PFSK-1 (cell line): ENCODE measurements around the gene TBX2.

Experiments used
- POLR2AphosphoS5 ChIP-seq: IDR thresholded peaks from 2 replicates; pipeline ENCODE4 v1.6.1; 2012; ENCODE audit warnings: low read depth, mild to moderate bottlenecking, control low read depth, low read length, moderate library complexity
- TAF1 ChIP-seq: IDR thresholded peaks from 2 replicates; pipeline ENCODE4 v1.6.1; 2012; ENCODE audit warnings: low read length, control low read depth, borderline replicate concordance; ENCODE audit not compliant: insufficient read depth
- TF ChIP-seq, protein P1 (sequence below), 2 experiments: IDR thresholded peaks; 2 replicates each; pipeline versions ENCODE4 v1.6.1 to v1.8.0; 2011 to 2012; ENCODE audit warnings: low read depth in 2 of 2, low read length in 2 of 2, control low read depth in 1 of 2, inconsistent platforms in 1 of 2, mild to moderate bottlenecking in 1 of 2, moderate library complexity in 1 of 2; ENCODE audit not compliant: insufficient read depth in 1 of 2

DNA sequence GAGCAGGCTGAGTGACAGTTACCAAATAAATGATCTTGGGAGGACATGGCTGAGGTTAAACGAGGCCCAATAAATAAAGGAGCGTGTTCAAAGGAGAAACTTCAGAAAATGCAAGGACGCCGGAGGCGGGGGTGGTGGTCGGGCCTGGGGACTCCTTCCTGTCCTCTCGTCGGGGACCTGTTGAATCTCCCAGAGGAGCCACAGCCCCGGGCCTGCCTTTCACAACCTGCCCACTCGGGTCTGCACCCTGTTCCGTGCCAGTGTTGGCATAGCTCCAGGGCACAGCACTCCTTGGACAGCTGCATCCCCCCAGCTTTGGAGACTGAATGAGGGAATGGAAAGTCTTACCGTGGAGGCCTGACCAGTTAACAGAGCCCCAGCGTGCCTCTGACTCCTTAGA lies 44.4 kb downstream of the TBX2 start:
- TF ChIP-seq TAF1 (no peak), POLR2AphosphoS5 (no peak)
- TF ChIP-seq, protein P1, sequence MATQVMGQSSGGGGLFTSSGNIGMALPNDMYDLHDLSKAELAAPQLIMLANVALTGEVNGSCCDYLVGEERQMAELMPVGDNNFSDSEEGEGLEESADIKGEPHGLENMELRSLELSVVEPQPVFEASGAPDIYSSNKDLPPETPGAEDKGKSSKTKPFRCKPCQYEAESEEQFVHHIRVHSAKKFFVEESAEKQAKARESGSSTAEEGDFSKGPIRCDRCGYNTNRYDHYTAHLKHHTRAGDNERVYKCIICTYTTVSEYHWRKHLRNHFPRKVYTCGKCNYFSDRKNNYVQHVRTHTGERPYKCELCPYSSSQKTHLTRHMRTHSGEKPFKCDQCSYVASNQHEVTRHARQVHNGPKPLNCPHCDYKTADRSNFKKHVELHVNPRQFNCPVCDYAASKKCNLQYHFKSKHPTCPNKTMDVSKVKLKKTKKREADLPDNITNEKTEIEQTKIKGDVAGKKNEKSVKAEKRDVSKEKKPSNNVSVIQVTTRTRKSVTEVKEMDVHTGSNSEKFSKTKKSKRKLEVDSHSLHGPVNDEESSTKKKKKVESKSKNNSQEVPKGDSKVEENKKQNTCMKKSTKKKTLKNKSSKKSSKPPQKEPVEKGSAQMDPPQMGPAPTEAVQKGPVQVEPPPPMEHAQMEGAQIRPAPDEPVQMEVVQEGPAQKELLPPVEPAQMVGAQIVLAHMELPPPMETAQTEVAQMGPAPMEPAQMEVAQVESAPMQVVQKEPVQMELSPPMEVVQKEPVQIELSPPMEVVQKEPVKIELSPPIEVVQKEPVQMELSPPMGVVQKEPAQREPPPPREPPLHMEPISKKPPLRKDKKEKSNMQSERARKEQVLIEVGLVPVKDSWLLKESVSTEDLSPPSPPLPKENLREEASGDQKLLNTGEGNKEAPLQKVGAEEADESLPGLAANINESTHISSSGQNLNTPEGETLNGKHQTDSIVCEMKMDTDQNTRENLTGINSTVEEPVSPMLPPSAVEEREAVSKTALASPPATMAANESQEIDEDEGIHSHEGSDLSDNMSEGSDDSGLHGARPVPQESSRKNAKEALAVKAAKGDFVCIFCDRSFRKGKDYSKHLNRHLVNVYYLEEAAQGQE (IDR thresholded peaks at IDR 0.05; ENCODE audit: insufficient read depth in 1 of 2, low read depth in 2 of 2, low read length in 2 of 2), result no peak
